GM21526 (cell line): Measurements from ENCODE around the gene ENO1.
"Not testable (repeated sequence)": the region's sequence is repeated elsewhere in the genome, so short reads cannot be mapped to it uniquely, and the experiment has no call there.

ENCODE experiments used
- ATAC-seq: cut with Tn5 transposase; IDR thresholded peaks from one replicate; pipeline ENCODE4 v1.9.1; 2021; ENCODE audit warnings: moderate library complexity; ENCODE audit not compliant: unreplicated experiment, low FRiP score

ENO1 gene

DNA sequence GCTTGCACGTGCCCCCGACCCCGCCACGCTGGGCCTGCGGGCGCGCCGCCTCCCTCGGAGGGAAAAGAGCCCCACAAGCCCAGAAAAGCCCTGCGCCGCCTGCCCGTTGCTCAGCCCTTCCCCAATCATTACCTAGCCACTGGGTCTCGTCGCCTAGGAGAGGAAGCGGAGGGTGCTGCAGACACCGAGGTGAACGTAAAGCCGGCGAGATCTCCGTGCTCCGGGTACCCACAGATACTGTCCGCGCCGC lies at the start of gene ENO1:
Gene ENO1, minus strand, starts transcription at position 239 of the 250 bp plus-strand sequence. CDS start 3,778 bp downstream, outside the sequence.
- ATAC-seq, result peak; percentile 8

GRCh38 chr1:8926707-8927694 lies 48.5 kb upstream of the ENO1 start:
- ATAC-seq, result no peak

DNA sequence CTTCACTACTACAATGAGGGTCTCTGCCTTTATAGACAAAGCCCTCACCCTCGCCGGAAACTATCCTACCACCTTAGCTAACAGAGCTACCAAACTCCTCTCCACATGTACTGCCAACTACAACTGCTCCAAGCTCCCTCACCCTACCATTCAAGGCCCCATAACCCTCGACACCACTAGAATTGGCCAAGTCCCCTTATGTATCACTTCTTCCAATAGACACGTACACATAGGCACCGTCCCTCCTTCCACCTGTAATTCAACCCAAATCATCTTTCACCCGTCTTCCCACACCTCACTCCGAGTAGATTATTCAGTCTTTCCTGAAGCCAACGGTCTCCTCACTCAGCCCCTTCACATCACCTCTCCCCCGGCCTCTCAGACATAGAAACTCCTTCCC lies 47.5 kb upstream of the ENO1 start:
- no peak for ATAC-seq

DNA sequence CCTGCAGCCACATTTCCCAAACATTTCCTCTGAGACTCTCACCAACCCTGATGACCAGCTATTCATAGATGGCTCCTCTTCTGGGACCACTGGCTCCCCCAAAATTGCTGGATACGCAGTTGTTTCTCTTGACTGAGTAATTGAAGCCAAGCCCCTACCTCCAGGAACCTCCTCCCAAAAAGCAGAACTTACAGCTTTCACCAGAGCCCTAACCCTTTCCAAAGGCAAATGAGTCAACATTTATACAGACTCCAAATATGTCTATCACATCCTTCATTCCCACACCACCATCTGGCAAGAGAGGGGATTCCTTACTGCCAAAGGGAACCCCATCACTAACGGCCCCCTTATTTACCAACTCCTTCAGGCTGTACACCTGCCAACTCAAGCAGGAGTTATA lies 46.9 kb upstream of the ENO1 start:
- no peak for ATAC-seq

DNA sequence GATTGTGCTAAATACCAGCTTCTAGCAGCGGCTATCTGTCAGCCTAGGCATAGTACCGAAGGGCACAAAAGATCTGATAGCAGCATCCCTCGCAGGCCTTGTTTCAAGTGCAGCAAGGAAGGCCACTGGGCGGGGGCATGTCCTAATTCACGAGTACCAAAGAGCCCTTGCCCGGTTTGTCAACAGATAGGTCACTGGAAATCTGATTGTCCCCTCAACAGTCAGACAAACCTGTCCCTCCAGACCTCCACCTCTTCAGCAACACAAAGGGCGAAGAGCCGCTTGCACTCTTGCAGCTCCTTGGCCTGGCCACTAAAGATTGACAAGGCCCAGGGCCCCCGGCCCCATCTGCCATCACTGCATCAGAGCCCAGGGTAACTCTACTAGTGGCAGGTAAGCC lies 44.5 kb upstream of the ENO1 start:
- ATAC-seq, result no peak

- ATAC-seq, result not testable (repeated sequence)
Observed at GRCh38 chr1:8917536-8917935, 39.0 kb upstream of the ENO1 start.

DNA sequence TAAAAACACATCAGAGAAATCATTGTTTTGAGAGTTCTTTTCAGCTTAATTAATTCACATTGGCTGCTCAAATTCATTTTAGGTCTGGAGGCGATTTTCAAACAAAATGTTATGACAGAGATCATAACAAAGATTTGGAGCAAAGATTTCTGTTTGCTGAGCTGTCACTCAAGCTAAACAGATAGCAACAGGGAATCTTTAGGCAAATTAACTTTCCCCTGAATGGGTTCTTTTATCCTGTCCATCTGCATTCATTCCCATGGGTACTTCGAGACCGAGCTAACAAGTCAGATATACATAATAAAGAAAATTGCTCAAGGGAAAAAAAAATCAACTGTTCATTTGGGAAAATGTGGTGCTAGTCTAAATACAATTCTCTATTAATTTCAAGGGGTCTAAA lies 37.0 kb upstream of the ENO1 start:
- ATAC-seq, result no peak

GRCh38 chr1:8914466-8914865 lies 36.0 kb upstream of the ENO1 start:
- no peak for ATAC-seq

GRCh38 chr1:8913457-8913856 lies 35.0 kb upstream of the ENO1 start:
- no peak for ATAC-seq

- no peak for ATAC-seq
Observed at GRCh38 chr1:8911416-8912309, 33.2 kb upstream of the ENO1 start.

- ATAC-seq, result no peak
Observed at GRCh38 chr1:8910914-8911313, 32.4 kb upstream of the ENO1 start.

GRCh38 chr1:8910331-8910730 lies 31.8 kb upstream of the ENO1 start:
- ATAC-seq, result no peak

GRCh38 chr1:8908388-8909151 lies 30.1 kb upstream of the ENO1 start:
- ATAC-seq, result no peak

DNA sequence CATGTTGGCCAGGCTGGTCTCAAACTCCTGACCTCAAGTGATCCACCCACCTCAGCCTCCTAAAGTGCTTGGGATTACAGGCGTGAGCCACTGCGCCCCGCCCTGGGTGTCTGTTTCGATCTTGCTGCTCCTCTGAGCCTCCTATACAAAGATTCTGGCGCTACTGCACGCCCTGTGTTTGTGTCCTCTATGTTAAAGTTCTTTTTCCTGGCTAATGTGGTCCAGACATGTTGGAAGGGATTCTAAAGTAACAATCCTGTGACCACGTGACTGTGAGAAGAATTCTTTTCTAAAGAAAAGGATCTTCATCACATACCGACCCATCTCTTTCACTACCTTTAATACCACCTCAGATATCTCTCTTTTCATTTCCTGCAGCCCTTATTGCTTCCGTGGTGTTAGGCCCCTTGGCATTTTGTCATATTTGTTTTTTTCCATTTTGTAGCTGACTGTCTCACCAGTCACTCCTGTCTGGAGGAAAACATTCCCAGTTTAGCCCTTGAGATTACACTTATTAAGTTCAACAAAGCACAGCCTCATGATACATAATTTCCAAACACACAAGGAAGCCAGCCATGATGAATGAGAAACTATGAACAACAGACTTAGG lies 27.2 kb upstream of the ENO1 start:
- ATAC-seq, result no peak

GRCh38 chr1:8903908-8904650 lies 25.6 kb upstream of the ENO1 start:
- ATAC-seq, result no peak

DNA sequence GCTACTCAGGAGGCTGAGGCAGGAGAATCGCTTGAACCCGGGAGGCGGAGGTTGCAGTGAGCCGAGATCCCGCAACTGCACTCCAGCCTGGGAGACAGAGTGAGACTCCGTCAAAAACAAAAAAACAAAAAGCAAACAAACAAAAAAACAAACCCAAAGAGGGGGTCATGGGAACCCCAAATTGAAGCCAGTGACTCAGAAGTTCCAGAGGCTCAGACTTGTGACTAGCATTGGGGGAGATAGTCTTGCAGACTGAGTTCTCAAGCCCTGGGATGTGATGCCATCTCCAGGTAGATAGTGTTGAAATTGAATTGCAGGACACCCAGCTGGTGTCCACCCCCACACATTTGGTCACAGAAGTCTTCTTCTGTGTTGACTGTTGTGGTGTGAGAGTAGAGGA lies 24.9 kb upstream of the ENO1 start:
- ATAC-seq, result no peak

- no peak for ATAC-seq
Observed at GRCh38 chr1:8902765-8903164, 24.3 kb upstream of the ENO1 start.

DNA sequence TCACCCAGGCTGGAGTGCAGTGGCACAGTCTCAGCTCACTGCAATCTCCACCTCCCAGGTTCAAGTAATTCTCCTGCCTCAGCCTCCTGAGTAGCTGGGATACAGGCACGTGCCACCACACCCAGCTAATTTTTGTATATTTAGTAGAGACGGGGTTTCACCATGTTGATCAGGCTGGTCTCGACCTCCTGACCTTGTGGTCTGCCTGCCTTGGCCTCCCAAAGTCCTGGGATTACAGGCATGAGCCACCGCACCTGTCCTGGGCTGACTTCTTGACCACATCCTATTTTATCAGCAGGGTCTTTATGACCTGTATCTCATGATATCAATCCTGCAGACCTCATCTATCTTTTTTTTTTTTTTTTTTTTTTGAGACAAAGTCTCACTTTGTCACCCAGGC lies 22.2 kb upstream of the ENO1 start:
- not testable (repeated sequence) for ATAC-seq

DNA sequence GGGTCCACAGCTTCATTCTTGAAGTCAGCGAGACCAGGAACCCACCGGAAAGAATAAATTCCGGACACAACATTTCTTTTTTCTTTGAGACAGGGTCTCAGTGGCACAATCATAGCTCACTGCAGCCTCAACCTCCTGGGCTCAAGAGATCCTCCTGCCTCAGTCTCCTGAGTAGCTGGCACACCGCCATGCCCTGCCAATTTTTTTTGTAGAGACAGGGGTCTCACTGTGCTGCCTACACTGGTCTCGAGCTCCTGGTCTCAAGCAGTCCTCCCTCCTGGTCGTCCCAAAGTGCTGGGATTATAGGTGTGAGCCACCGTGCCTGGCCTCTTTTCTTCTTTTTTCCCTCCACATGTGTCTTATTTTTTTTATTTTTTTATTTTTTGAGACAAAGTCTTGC lies 20.6 kb upstream of the ENO1 start:
- no peak for ATAC-seq

GRCh38 chr1:8898418-8898817 lies 19.9 kb upstream of the ENO1 start:
- ATAC-seq, result not testable (repeated sequence)
